Stimulated activated CD8-positive, alpha-beta memory T cell treated with anti-CD3 and anti-CD28 coated beads, Interleukin-4, amount 100 ng/mL, for 24 hours (primary cell): ENCODE data around the gene ASCC1.

ENCODE experiments used
- DNase-seq: peaks from one replicate; pipeline ENCODE4 v3.0.0-alpha.2; 2020; ENCODE audit warnings: low read depth

The ASCC1 gene

GRCh38 chr10:72097448-72098300, 118.4 kb downstream of the ASCC1 start:
- no peak for DNase-seq

GRCh38 chr10:72096115-72097000, 119.7 kb downstream of the ASCC1 start:
- no peak for DNase-seq

GRCh38 chr10:72095195-72095594, 120.9 kb downstream of the ASCC1 start:
- no peak for DNase-seq

- no peak for DNase-seq
Measured at GRCh38 chr10:72094574-72094973, 121.5 kb downstream of the ASCC1 start.

- no peak for DNase-seq
Measured at GRCh38 chr10:72093450-72093849, 122.6 kb downstream of the ASCC1 start.

- no peak for DNase-seq
Measured at GRCh38 chr10:72092987-72093386, 123.1 kb downstream of the ASCC1 start.

GRCh38 chr10:72092171-72092924, 123.7 kb downstream of the ASCC1 start:
- DNase-seq = no peak

GRCh38 chr10:72090326-72090725, 125.8 kb downstream of the ASCC1 start:
- no peak for DNase-seq

GRCh38 chr10:72089618-72090017, 126.5 kb downstream of the ASCC1 start:
- no peak for DNase-seq

GRCh38 chr10:72088889-72089575, 127.0 kb downstream of the ASCC1 start:
- no peak for DNase-seq

GRCh38 chr10:72087969-72088888, 127.8 kb downstream of the ASCC1 start, which contains the start of gene SPOCK2:
Gene SPOCK2, minus strand, starts transcription at chr10:72088551. Its CDS starts 223 bp downstream, at chr10:72088328.
- peak; percentile 38 for DNase-seq

GRCh38 chr10:72087392-72087968, 128.6 kb downstream of the ASCC1 start:
- no peak for DNase-seq

GRCh38 chr10:72086466-72087391, 129.3 kb downstream of the ASCC1 start:
- DNase-seq = no peak

GRCh38 chr10:72085864-72086465, 130.1 kb downstream of the ASCC1 start:
- no peak for DNase-seq

GRCh38 chr10:72085166-72085565, 130.9 kb downstream of the ASCC1 start:
- no peak for DNase-seq

- peak; percentile 39 for DNase-seq
Measured at GRCh38 chr10:72083790-72084459, 132.2 kb downstream of the ASCC1 start.

- no peak for DNase-seq
Measured at GRCh38 chr10:72082856-72083789, 133.0 kb downstream of the ASCC1 start.
